Body of pancreas (tissue), 4 donors: ENCODE data around the gene GRK6.

Source experiments
- CTCF ChIP-seq, 7 experiments: fragments of 450-650 bp in 4 of 7; fragments of 200-600 bp in 3 of 7; sonication (generic) in 3 of 7; IDR thresholded peaks; one replicate each; pipeline ENCODE4 v1.5.1; 2016 to 2019; ENCODE audit warnings: antibody characterized with exemption in 7 of 7
- POLR2A ChIP-seq, 3 donors: fragments of 450-650 bp; IDR thresholded peaks; one replicate each; pipeline ENCODE4 v1.6.1; 2016; ENCODE audit warnings: antibody characterized with exemption in 3 of 3, mild to moderate bottlenecking in 2 of 3

GRCh38 chr5:177453852-177454396 is 27.4 kb downstream of the GRK6 start:
- TF ChIP-seq POLR2A (IDR thresholded peaks at IDR 0.05) (no peak), CTCF (IDR thresholded peaks at IDR 0.05) (no peak)
